SK-N-SH (cell line): ENCODE results near the gene AWAT2. TPM values are rescaled to one million over a fixed set of nuclear protein-coding genes. Genes with fewer than 3 reads are reported as not detected.

ENCODE experiments used
- CTCF ChIA-PET: fragments of 300-600, 350-600 bp; formaldehyde crosslinking; extraction: SDS; loops from one replicate; lab custom pipeline; 2021; lab: Yijun Ruan, JAX
- POLR2A ChIA-PET: fragments of 350-600 bp; sonication (Branson Sonifier 250); formaldehyde crosslinking; extraction: SDS; loops from one replicate; lab custom pipeline; 2020; ENCODE audit warnings: antibody characterized with exemption, inconsistent platforms; lab: Yijun Ruan, JAX
- DNase-seq: peaks from one replicate; pipeline ENCODE4 v3.0.0; 2012
- H2AFZ ChIP-seq: fragments of 200-600 bp; sonication (generic); 2 replicates; pipeline ENCODE4 v1.8.1; 2016; ENCODE audit warnings: antibody characterized with exemption, mild to moderate bottlenecking, low read depth
- H3F3A ChIP-seq: fragments of 200-600 bp; sonication (generic); replicated peaks from 2 replicates; pipeline ENCODE3; 2016; ENCODE audit warnings: antibody characterized with exemption, mild to moderate bottlenecking; ENCODE audit not compliant: insufficient read depth
- H3K27ac ChIP-seq, 2 experiments: fragments of 200-500 bp in 1 of 2; fragments of 200-600 bp in 1 of 2; sonication (Bioruptor generic) in 1 of 2; sonication (generic), shearing (Covaris generic) in 1 of 2; 2 replicates each; pipeline versions ENCODE4 v1.5.1 to v1.6.1; 2014 to 2016; ENCODE audit warnings: low read depth in 2 of 2, inconsistent platforms in 1 of 2, low read length in 1 of 2, mild to moderate bottlenecking in 1 of 2, mixed read lengths in 1 of 2
- H3K27me3 ChIP-seq: fragments of 200-600 bp; sonication (generic), shearing (Covaris generic); 2 replicates; pipeline ENCODE4 v1.6.1; 2016; ENCODE audit warnings: mixed run types; ENCODE audit not compliant: insufficient read depth
- H3K36me3 ChIP-seq, 2 experiments: fragments of 200-500 bp in 1 of 2; fragments of 200-600 bp in 1 of 2; sonication (Bioruptor generic) in 1 of 2; sonication (generic) in 1 of 2; replicated peaks in 1 of 2; 2 replicates each; pipeline versions ENCODE3 to v1.5.1; 2014 to 2016; ENCODE audit warnings: low read length in 1 of 2, mild to moderate bottlenecking in 1 of 2; ENCODE audit not compliant: insufficient read depth in 2 of 2, control insufficient read depth in 1 of 2
- H3K4me1 ChIP-seq, 2 experiments: fragments of 200-500 bp in 1 of 2; fragments of 200-600 bp in 1 of 2; sonication (Bioruptor generic) in 1 of 2; sonication (generic), shearing (Covaris generic) in 1 of 2; 2 replicates each; pipeline versions ENCODE4 v1.5.1 to v1.6.1; 2014 to 2016; ENCODE audit warnings: low read depth in 1 of 2, low read length in 1 of 2, mixed run types in 1 of 2; ENCODE audit not compliant: insufficient read depth in 2 of 2, control insufficient read depth in 1 of 2
- H3K4me2 ChIP-seq: fragments of 200-600 bp; sonication (generic), shearing (Covaris generic); 2 replicates; pipeline ENCODE4 v1.6.1; 2017; ENCODE audit warnings: mixed run types
- H3K4me3 ChIP-seq, 2 experiments: fragments of 200-500 bp in 1 of 2; fragments of 200-600 bp in 1 of 2; sonication (Bioruptor generic) in 1 of 2; sonication (generic), shearing (Covaris generic) in 1 of 2; 2 replicates each; pipeline versions ENCODE4 v1.5.1 to v1.8.1; 2014 to 2016; ENCODE audit warnings: low read depth in 2 of 2, inconsistent platforms in 1 of 2, low read length in 1 of 2, mild to moderate bottlenecking in 1 of 2, mixed read lengths in 1 of 2, moderate library complexity in 1 of 2
- H3K79me2 ChIP-seq: fragments of 200-600 bp; sonication (generic); 2 replicates; pipeline ENCODE4 v1.8.1; 2017; ENCODE audit warnings: mild to moderate bottlenecking; ENCODE audit not compliant: insufficient read depth
- H3K9ac ChIP-seq: fragments of 200-600 bp; sonication (generic); 2 replicates; pipeline ENCODE4 v1.6.1; 2017; ENCODE audit warnings: mixed run types
- H3K9me2 ChIP-seq: fragments of 200-600 bp; sonication (generic); 2 replicates; pipeline ENCODE4 v1.6.1; 2017; ENCODE audit warnings: mixed run types
- H3K9me3 ChIP-seq: fragments of 200-600 bp; sonication (generic); 2 replicates; pipeline ENCODE4 v1.6.1; 2017; ENCODE audit warnings: mixed run types, mild to moderate bottlenecking, moderate library complexity
- H4K20me1 ChIP-seq: fragments of 200-600 bp; sonication (generic); 2 replicates; pipeline ENCODE4 v1.6.1; 2017; ENCODE audit warnings: mild to moderate bottlenecking, mixed run types; ENCODE audit not compliant: insufficient read depth
- CHD2 ChIP-seq: fragments of 150-350 bp; IDR thresholded peaks from 2 replicates; pipeline ENCODE4 v1.6.1; 2018; ENCODE audit warnings: low read length; ENCODE audit not compliant: partially characterized antibody
- EP300 ChIP-seq, 2 experiments: IDR thresholded peaks; 2 replicates each; pipeline versions ENCODE4 v1.4.0 to v1.6.1; 2012; ENCODE audit warnings: borderline replicate concordance in 1 of 2, low read depth in 1 of 2, low read length in 1 of 2
- FOSL2 ChIP-seq: IDR thresholded peaks from 2 replicates; pipeline ENCODE4 v1.4.0; 2012; ENCODE audit warnings: low read depth, mild to moderate bottlenecking, moderate library complexity, borderline replicate concordance
- FOXM1 ChIP-seq: IDR thresholded peaks from 2 replicates; pipeline ENCODE4 v1.4.0; 2012; ENCODE audit warnings: low read depth, mild to moderate bottlenecking
- GABPA ChIP-seq: IDR thresholded peaks from 2 replicates; pipeline ENCODE4 v1.4.0; 2012; ENCODE audit warnings: low read depth, mild to moderate bottlenecking
- GATA2 ChIP-seq: sonication (generic); formaldehyde crosslinking; IDR thresholded peaks from 2 replicates; pipeline ENCODE4 v1.5.0; 2020; ENCODE audit warnings: mild to moderate bottlenecking, missing genetic modification reagents
- JUND ChIP-seq: IDR thresholded peaks from 2 replicates; pipeline ENCODE4 v1.4.0; 2012
- MEF2A ChIP-seq: IDR thresholded peaks from 2 replicates; pipeline ENCODE4 v1.4.0; 2012; ENCODE audit warnings: low read depth, borderline replicate concordance
- NFIC ChIP-seq: IDR thresholded peaks from 2 replicates; pipeline ENCODE4 v1.4.0; 2012; ENCODE audit warnings: borderline replicate concordance
- RAD21 ChIP-seq: IDR thresholded peaks from 2 replicates; pipeline ENCODE4 v1.6.1; 2012; ENCODE audit warnings: mild to moderate bottlenecking, low read length
- RXRA ChIP-seq: IDR thresholded peaks from 2 replicates; pipeline ENCODE4 v1.4.0; 2012; ENCODE audit warnings: low read depth, mild to moderate bottlenecking, borderline replicate concordance
- SIN3A ChIP-seq: IDR thresholded peaks from 2 replicates; pipeline ENCODE4 v1.6.1; 2012; ENCODE audit warnings: low read depth, mild to moderate bottlenecking, low read length, moderate library complexity, borderline replicate concordance
- SMC3 ChIP-seq: IDR thresholded peaks from 2 replicates; pipeline ENCODE4 v1.6.1; 2012; ENCODE audit warnings: low read depth, low read length, improper control_type of control experiment
- TCF12 ChIP-seq: IDR thresholded peaks from 2 replicates; pipeline ENCODE4 v1.4.0; 2012
- TEAD4 ChIP-seq: IDR thresholded peaks from 2 replicates; pipeline ENCODE4 v1.4.0; 2012; ENCODE audit warnings: mild to moderate bottlenecking, borderline replicate concordance; ENCODE audit not compliant: insufficient read depth
- YY1 ChIP-seq: IDR thresholded peaks from 2 replicates; pipeline ENCODE4 v1.4.0; 2012; ENCODE audit warnings: low read depth, mild to moderate bottlenecking
- WGBS: methylation state at CpG from one replicate; pipeline ENCODE4 v1.1.6; 2017; ENCODE audit warnings: low lambda C conversion rate; 5-methylcytosine and 5-hydroxymethylcytosine counted together
- polyA plus RNA-seq, 3 experiments: library from polyadenylated mRNA; depleted of rRNA; stranded (reverse); fragments of >200 nt; gene quantifications; 2 replicates each; pipeline ENCODE4 v1.2.3, GENCODE V29; 2012
- TF ChIP-seq, protein P1 (sequence below): fragments of 200-600 bp; sonication (generic); IDR thresholded peaks from 2 replicates; pipeline ENCODE4 v1.6.1; 2017; ENCODE audit warnings: antibody characterized with exemption, mild to moderate bottlenecking, moderate library complexity
- TF ChIP-seq, protein P2 (sequence below): fragments of 150-350 bp; IDR thresholded peaks from 2 replicates; pipeline ENCODE4 v1.6.1; 2017; ENCODE audit warnings: antibody characterized with exemption, low read length, low read depth, borderline replicate concordance
- TF ChIP-seq, protein P3 (sequence below): IDR thresholded peaks from 2 replicates; pipeline ENCODE4 v1.6.1; 2012; ENCODE audit warnings: mild to moderate bottlenecking, low read depth, low read length, moderate library complexity
- TF ChIP-seq, protein P4 (sequence below): fragments of 150-350 bp; IDR thresholded peaks from 2 replicates; pipeline ENCODE4 v1.6.1; 2016; ENCODE audit warnings: mild to moderate bottlenecking, low read depth, low read length

AWAT2 gene
- polyA plus RNA-seq, 1 of the 3 experiments (the other 2 are of a cell fraction) = 0.13 TPM

DNA sequence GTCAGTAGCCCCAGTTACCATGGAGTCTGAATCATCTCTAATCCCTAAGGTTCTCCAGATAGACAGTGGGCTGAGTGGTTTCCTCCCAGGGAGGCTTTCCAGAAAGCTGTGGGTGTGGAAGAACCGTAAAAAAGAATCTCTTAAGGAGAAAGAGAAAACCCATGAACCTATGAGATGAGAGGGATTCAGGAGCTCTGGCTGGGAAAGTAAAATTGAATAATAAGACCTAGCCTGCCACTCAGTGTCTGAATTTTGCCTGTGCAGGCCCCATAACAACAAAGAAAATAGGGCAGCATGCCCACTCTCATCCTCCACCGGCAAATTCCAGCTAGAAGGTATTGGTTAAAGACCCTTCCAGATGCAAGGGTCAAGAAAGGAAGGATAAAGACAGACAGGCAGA is 16.9 kb downstream of the AWAT2 start:
- DNase-seq = no peak
- Histone ChIP-seq H3K9me3 (no peaks in the 10 kb centered on the region), H3K4me3 (no peak overlapping the region), H4K20me1 (no peaks in the 10 kb centered on the region), H3K9me2 (no peaks in the 10 kb centered on the region), H3K9ac (no peak overlapping the region), H3K36me3 (no peaks in the 10 kb centered on the region), H3K4me2 (no peak overlapping the region), H2AFZ (no peak overlapping the region), H3K27me3 (no peaks in the 10 kb centered on the region; the same call in 1 of the 2 replicates), H3K4me1 (no peaks in the 10 kb centered on the region), H3F3A (no peaks in the 10 kb centered on the region), H3K79me2 (no peaks in the 10 kb centered on the region), H3K27ac (no peak overlapping the region)
- 6% methylated on average over 2 of the region's 2 CpGs for WGBS
- no peak for TF ChIP-seq SIN3A
- TF ChIP-seq CHD2 = no peak
- TF ChIP-seq FOSL2 = no peak
- TF ChIP-seq SMC3 = no peak
- TF ChIP-seq RXRA = no peak
- TF ChIP-seq, protein P1, sequence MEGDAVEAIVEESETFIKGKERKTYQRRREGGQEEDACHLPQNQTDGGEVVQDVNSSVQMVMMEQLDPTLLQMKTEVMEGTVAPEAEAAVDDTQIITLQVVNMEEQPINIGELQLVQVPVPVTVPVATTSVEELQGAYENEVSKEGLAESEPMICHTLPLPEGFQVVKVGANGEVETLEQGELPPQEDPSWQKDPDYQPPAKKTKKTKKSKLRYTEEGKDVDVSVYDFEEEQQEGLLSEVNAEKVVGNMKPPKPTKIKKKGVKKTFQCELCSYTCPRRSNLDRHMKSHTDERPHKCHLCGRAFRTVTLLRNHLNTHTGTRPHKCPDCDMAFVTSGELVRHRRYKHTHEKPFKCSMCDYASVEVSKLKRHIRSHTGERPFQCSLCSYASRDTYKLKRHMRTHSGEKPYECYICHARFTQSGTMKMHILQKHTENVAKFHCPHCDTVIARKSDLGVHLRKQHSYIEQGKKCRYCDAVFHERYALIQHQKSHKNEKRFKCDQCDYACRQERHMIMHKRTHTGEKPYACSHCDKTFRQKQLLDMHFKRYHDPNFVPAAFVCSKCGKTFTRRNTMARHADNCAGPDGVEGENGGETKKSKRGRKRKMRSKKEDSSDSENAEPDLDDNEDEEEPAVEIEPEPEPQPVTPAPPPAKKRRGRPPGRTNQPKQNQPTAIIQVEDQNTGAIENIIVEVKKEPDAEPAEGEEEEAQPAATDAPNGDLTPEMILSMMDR = no peak
- TF ChIP-seq, protein P2, sequence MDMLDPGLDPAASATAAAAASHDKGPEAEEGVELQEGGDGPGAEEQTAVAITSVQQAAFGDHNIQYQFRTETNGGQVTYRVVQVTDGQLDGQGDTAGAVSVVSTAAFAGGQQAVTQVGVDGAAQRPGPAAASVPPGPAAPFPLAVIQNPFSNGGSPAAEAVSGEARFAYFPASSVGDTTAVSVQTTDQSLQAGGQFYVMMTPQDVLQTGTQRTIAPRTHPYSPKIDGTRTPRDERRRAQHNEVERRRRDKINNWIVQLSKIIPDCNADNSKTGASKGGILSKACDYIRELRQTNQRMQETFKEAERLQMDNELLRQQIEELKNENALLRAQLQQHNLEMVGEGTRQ = no peak
- no peak for TF ChIP-seq GABPA
- no peak for TF ChIP-seq GATA2
- TF ChIP-seq EP300 (IDR thresholded peaks at IDR 0.05; ENCODE audit: borderline replicate concordance in 1 of 2, low read depth in 1 of 2, low read length in 1 of 2) = no peak
- no peak for TF ChIP-seq NFIC
- TF ChIP-seq, protein P3, sequence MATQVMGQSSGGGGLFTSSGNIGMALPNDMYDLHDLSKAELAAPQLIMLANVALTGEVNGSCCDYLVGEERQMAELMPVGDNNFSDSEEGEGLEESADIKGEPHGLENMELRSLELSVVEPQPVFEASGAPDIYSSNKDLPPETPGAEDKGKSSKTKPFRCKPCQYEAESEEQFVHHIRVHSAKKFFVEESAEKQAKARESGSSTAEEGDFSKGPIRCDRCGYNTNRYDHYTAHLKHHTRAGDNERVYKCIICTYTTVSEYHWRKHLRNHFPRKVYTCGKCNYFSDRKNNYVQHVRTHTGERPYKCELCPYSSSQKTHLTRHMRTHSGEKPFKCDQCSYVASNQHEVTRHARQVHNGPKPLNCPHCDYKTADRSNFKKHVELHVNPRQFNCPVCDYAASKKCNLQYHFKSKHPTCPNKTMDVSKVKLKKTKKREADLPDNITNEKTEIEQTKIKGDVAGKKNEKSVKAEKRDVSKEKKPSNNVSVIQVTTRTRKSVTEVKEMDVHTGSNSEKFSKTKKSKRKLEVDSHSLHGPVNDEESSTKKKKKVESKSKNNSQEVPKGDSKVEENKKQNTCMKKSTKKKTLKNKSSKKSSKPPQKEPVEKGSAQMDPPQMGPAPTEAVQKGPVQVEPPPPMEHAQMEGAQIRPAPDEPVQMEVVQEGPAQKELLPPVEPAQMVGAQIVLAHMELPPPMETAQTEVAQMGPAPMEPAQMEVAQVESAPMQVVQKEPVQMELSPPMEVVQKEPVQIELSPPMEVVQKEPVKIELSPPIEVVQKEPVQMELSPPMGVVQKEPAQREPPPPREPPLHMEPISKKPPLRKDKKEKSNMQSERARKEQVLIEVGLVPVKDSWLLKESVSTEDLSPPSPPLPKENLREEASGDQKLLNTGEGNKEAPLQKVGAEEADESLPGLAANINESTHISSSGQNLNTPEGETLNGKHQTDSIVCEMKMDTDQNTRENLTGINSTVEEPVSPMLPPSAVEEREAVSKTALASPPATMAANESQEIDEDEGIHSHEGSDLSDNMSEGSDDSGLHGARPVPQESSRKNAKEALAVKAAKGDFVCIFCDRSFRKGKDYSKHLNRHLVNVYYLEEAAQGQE = no peak
- TF ChIP-seq JUND = no peak
- no peak for TF ChIP-seq YY1
- TF ChIP-seq, protein P4, sequence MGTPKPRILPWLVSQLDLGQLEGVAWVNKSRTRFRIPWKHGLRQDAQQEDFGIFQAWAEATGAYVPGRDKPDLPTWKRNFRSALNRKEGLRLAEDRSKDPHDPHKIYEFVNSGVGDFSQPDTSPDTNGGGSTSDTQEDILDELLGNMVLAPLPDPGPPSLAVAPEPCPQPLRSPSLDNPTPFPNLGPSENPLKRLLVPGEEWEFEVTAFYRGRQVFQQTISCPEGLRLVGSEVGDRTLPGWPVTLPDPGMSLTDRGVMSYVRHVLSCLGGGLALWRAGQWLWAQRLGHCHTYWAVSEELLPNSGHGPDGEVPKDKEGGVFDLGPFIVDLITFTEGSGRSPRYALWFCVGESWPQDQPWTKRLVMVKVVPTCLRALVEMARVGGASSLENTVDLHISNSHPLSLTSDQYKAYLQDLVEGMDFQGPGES = no peak
- no peak for TF ChIP-seq TCF12
- TF ChIP-seq FOXM1 = no peak
- TF ChIP-seq TEAD4 = no peak
- TF ChIP-seq MEF2A = no peak
- no peak for TF ChIP-seq RAD21
- CTCF ChIA-PET = interaction anchor here (0.6 to 4.9 kb wide), 14 partner anchors 8 to 1210 kb away, joined by 3 to 47 read pairs (median 6); partner anchors contain the start of gene IGBP1
- POLR2A ChIA-PET = no interaction called here
